Measurements from ENCODE around the gene KLHDC1.

KLHDC1 gene

GRCh38 chr14:49766839-49767238 is 73.9 kb downstream of the KLHDC1 start:
- Histone ChIP-seq H3K36me3 (ENCODE audit: control insufficient read depth in 2 of 2, insufficient read depth in 1 of 2, low read length in 2 of 2) (peaks cover 0 to 3% of the 10 kb centered on the region in 2 experiments; a peak in 1 of 3 replicates), H3K4me3 (ENCODE audit: low read depth, low read length) (peak overlapping the region; percentile 99), H3K27ac (ENCODE audit: extremely low read depth, low read depth, low read length) (peak overlapping the region; percentile 98), H3K4me1 (ENCODE audit: control insufficient read depth, insufficient read depth, low read length) (peaks cover 18% of the 10 kb centered on the region), H3K9me3 (ENCODE audit: control insufficient read depth, insufficient read depth, low read depth, low read length) (no peaks in the 10 kb centered on the region)
- CTCF ChIA-PET, result interaction anchor here (1.1 to 1.4 kb wide), 2 partner anchors 8 to 132 kb away, joined by 3 to 8 read pairs; partner anchors contain the start of gene DNAAF2
- POLR2A ChIA-PET, result interaction anchor here (1.0 to 3.9 kb wide), 10 partner anchors 28 to 180 kb away, joined by 3 to 22 read pairs (median 4); partner anchors contain the start of genes DNAAF2, LRR1, MGAT2 and POLE2
- TF ChIP-seq ZNF37A (tag by site-specific recombination; IDR thresholded peaks at IDR 0.05), result no peak
- TF ChIP-seq ZNF548 (tag by site-specific recombination; IDR thresholded peaks at IDR 0.05), result no peak
- TF ChIP-seq ZNF202 (tag by site-specific recombination; IDR thresholded peaks at IDR 0.05; ENCODE audit: borderline replicate concordance), result no peak
- TF ChIP-seq ZBTB26 (tag by site-specific recombination; optimal IDR thresholded peaks at IDR 0.05), result no peak

DNA sequence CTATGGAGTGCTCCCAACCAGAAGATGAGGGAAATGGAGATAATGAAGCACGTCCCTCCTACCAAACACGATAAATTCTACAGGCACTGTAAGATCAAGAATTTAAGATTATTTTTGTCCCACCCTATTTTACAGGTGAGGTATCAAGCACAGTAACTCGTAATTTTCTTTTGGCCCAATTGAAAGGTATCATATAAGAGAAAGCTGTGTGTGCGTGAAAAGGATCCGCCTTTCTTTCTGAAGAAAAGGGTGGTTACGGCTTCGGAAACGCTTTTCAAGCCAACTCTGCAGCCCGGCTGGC is 74.3 kb downstream of the KLHDC1 start:
- peaks cover 18% of the 10 kb centered on the region for H3K4me1 ChIP-seq (ENCODE audit: control insufficient read depth, insufficient read depth, low read length)
- H3K36me3 ChIP-seq (ENCODE audit: control insufficient read depth in 2 of 2, insufficient read depth in 1 of 2, low read length in 2 of 2), result peaks cover under 1 to 5% of the 10 kb centered on the region in 2 experiments; a peak in 2 of 3 replicates
- peak overlapping the region; percentile 98 for H3K27ac ChIP-seq (ENCODE audit: extremely low read depth, low read depth, low read length)
- TF ChIP-seq SP2 (tag by site-specific recombination; IDR thresholded peaks at IDR 0.05), result peak; percentile 65
- no peak for TF ChIP-seq WT1 (tag by site-specific recombination; IDR thresholded peaks at IDR 0.05)
- TF ChIP-seq, protein P1, sequence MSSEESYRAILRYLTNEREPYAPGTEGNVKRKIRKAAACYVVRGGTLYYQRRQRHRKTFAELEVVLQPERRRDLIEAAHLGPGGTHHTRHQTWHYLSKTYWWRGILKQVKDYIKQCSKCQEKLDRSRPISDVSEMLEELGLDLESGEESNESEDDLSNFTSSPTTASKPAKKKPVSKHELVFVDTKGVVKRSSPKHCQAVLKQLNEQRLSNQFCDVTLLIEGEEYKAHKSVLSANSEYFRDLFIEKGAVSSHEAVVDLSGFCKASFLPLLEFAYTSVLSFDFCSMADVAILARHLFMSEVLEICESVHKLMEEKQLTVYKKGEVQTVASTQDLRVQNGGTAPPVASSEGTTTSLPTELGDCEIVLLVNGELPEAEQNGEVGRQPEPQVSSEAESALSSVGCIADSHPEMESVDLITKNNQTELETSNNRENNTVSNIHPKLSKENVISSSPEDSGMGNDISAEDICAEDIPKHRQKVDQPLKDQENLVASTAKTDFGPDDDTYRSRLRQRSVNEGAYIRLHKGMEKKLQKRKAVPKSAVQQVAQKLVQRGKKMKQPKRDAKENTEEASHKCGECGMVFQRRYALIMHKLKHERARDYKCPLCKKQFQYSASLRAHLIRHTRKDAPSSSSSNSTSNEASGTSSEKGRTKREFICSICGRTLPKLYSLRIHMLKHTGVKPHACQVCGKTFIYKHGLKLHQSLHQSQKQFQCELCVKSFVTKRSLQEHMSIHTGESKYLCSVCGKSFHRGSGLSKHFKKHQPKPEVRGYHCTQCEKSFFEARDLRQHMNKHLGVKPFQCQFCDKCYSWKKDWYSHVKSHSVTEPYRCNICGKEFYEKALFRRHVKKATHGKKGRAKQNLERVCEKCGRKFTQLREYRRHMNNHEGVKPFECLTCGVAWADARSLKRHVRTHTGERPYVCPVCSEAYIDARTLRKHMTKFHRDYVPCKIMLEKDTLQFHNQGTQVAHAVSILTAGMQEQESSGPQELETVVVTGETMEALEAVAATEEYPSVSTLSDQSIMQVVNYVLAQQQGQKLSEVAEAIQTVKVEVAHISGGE (tag by site-specific recombination; conservative IDR thresholded peaks at IDR 0.05; ENCODE audit: low read depth), result peak; percentile 31; the same call in 1 of the 2 replicates
- TF ChIP-seq ZNF394 (tag by site-specific recombination; IDR thresholded peaks at IDR 0.05; ENCODE audit: borderline replicate concordance), result no peak
- no peak for TF ChIP-seq ZBTB20 (tag by site-specific recombination; IDR thresholded peaks at IDR 0.05)
- TF ChIP-seq PRDM1 (tag by site-specific recombination; IDR thresholded peaks at IDR 0.05), result peak; percentile 70; the same call in 1 of the 2 replicates
- TF ChIP-seq, protein P2, sequence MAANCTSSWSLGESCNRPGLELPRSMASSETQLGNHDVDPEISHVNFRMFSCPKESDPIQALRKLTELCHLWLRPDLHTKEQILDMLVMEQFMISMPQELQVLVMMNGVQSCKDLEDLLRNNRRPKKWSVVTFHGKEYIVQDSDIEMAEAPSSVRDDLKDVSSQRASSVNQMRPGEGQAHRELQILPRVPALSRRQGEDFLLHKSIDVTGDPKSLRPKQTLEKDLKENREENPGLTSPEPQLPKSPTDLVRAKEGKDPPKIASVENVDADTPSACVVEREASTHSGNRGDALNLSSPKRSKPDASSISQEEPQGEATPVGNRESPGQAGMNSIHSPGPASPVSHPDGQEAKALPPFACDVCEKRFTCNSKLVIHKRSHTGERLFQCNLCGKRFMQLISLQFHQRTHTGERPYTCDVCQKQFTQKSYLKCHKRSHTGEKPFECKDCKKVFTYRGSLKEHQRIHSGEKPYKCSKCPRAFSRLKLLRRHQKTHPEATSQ (tag by site-specific recombination; IDR thresholded peaks at IDR 0.05), result no peak
- TF ChIP-seq SALL2 (tag by site-specific recombination; IDR thresholded peaks at IDR 0.05; ENCODE audit: borderline replicate concordance), result no peak
- CTCF ChIA-PET, result interaction anchor here (0.8 to 1.4 kb wide), 5 partner anchors 8 to 314 kb away, joined by 3 to 8 read pairs (median 3); partner anchors contain the start of gene DNAAF2
- no peaks in the 10 kb centered on the region for H3K9me3 ChIP-seq (ENCODE audit: control insufficient read depth, insufficient read depth, low read depth, low read length)
- peak overlapping the region; percentile 99 for H3K4me3 ChIP-seq (ENCODE audit: low read depth, low read length)
- POLR2A ChIA-PET, result interaction anchor here (0.6 to 3.9 kb wide), 15 partner anchors 9 to 181 kb away, joined by 3 to 22 read pairs (median 4); partner anchors contain the start of genes DNAAF2, LRR1, MGAT2 and POLE2

DNA sequence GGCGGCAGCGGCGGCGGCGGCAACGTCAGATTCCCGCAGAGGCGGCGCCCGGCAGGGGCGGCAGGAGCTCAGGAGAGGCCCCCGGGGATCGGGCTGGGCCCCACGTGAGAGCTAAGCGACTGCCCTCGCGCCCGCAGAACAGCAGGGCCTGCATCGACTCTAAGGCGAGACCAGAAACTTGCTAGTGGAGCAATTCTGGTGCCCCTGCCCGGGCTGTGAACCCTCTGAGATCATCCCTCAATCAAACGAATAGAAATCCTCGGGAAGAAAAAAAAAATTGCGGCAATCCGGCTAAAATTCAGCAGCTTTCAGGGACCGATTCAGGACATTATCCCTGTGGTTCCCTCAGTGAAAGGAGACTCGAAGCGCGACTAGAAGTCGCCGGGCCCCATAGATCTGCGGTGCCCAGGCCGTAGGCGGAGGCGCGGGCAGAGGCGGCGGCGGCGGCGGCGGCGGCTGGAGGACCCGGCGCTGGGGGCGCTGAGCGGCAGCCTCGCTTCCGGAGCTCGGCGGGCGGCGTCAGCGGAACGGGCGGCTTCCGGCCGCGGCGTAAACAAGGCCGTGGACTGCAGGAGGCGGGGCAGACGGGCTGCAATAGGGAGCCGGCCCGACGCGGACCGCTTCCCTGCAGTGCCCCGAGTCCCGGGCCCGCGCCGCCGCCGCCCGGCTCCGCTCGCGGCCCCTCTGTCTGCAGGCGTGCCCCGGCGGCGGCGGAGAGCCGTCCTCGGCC is 74.8 kb downstream of the KLHDC1 start, which contains the start of gene KLHDC2:
Gene KLHDC2 (plus strand): TSS at position 583 of the 730 bp plus-strand sequence. CDS start 316 bp downstream, outside the sequence.
- ChIA-PET CTCF (interaction anchor here (0.8 to 1.4 kb wide), 5 partner anchors 8 to 313 kb away, joined by 3 to 8 read pairs (median 3); partner anchors contain the start of gene DNAAF2), POLR2A (interaction anchor here (0.6 to 3.9 kb wide), 16 partner anchors 8 to 181 kb away, joined by 3 to 22 read pairs (median 4); partner anchors contain the start of genes DNAAF2, LRR1, MGAT2 and POLE2)
- Histone ChIP-seq H3K4me1 (ENCODE audit: control insufficient read depth, insufficient read depth, low read length) (peaks cover 18% of the 10 kb centered on the region), H3K36me3 (ENCODE audit: control insufficient read depth in 2 of 2, insufficient read depth in 1 of 2, low read length in 2 of 2) (peaks cover 5 to 8% of the 10 kb centered on the region in 2 experiments; a peak in 2 of 3 replicates), H3K9me3 (ENCODE audit: control insufficient read depth, insufficient read depth, low read depth, low read length) (no peaks in the 10 kb centered on the region), H3K27ac (ENCODE audit: extremely low read depth, low read depth, low read length) (peak within 1 kb of the TSS; percentile 98), H3K4me3 (ENCODE audit: low read depth, low read length) (peak within 1 kb of the TSS; percentile 99)
- TF ChIP-seq ZNF501 (tag by site-specific recombination; IDR thresholded peaks at IDR 0.05), result peak; percentile 28; the same call in 1 of the 2 replicates
- TF ChIP-seq GLI4 (tag by site-specific recombination; IDR thresholded peaks at IDR 0.05), result no peak
- TF ChIP-seq ZNF621 (tag by site-specific recombination; IDR thresholded peaks at IDR 0.05), result no peak
- no peak for TF ChIP-seq ZNF16 (tag by site-specific recombination; IDR thresholded peaks at IDR 0.05; ENCODE audit: low read depth)
- TF ChIP-seq, protein P3, sequence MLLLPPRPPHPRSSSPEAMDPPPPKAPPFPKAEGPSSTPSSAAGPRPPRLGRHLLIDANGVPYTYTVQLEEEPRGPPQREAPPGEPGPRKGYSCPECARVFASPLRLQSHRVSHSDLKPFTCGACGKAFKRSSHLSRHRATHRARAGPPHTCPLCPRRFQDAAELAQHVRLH (tag by site-specific recombination; IDR thresholded peaks at IDR 0.05), result peak; percentile 22; the same call in 1 of the 2 replicates
- no peak for TF ChIP-seq MZF1 (tag by site-specific recombination; IDR thresholded peaks at IDR 0.05; ENCODE audit: borderline replicate concordance)
- no peak for TF ChIP-seq ZNF169 (tag by site-specific recombination; IDR thresholded peaks at IDR 0.05)
- TF ChIP-seq ZBTB48 (tag by site-specific recombination; IDR thresholded peaks at IDR 0.05), result no peak; the same call in 1 of the 2 replicates
- TF ChIP-seq GLIS1 (tag by site-specific recombination; IDR thresholded peaks at IDR 0.05), result peak; percentile 86
- TF ChIP-seq ZNF776 (tag by site-specific recombination; IDR thresholded peaks at IDR 0.05; ENCODE audit: borderline replicate concordance), result no peak
- peak; percentile 78 for TF ChIP-seq ZFP69B (tag by site-specific recombination; IDR thresholded peaks at IDR 0.05)
- TF ChIP-seq ZSCAN30 (tag by site-specific recombination; IDR thresholded peaks at IDR 0.05), result no peak
- TF ChIP-seq ZNF114 (tag by site-specific recombination; IDR thresholded peaks at IDR 0.05), result no peak

Measured in HEK293 (cell line).